K562 (cell line): ENCODE measurements around the gene EZH1. TPM values are rescaled to one million over a fixed set of nuclear protein-coding genes. Genes with fewer than 3 reads are reported as not detected.

Source experiments
- polyA plus RNA-seq, 8 experiments: library from polyadenylated mRNA; depleted of rRNA in 4 of 8; stranded (reverse) in 5 of 8; unstranded in 3 of 8; fragments of >200 nt; fragmentation: Nextera tagmentation in 2 of 8; fragmentation: Illumina TruSeq in 1 of 8; extraction: Ambion mirVana in 2 of 8; extraction: Trizol in 1 of 8; gene quantifications; 2 replicates each; pipeline versions ENCODE4 v1.2.1 to v1.2.3, GENCODE V29; 2011 to 2014; ENCODE audit warnings: inconsistent platforms in 1 of 8, missing spikeins in 1 of 8
- total RNA-seq, 7 experiments: library from RNA; depleted of rRNA in 6 of 7; stranded (reverse); fragments of >200 nt in 6 of 7; fragmentation: Illumina TruSeq in 2 of 7; extraction: Trizol in 2 of 7; gene quantifications; 2 replicates each; pipeline versions ENCODE4 v1.2.1 to v1.2.3, GENCODE V29; 2011 to 2021; ENCODE audit warnings: low replicate concordance in 1 of 7
- TF ChIP-seq, protein P1 (sequence below): fragments of 450-650 bp; IDR thresholded peaks from 2 replicates; pipeline ENCODE4 v1.6.1; 2016; ENCODE audit warnings: mild to moderate bottlenecking, moderate library complexity

The EZH1 gene
- total and polyA plus RNA-seq, 9 of the 15 experiments (the other 6 are each of a cell fraction or from before 2014, with no cell fraction given): 8.6 to 40.8 (median 22.9) TPM

DNA sequence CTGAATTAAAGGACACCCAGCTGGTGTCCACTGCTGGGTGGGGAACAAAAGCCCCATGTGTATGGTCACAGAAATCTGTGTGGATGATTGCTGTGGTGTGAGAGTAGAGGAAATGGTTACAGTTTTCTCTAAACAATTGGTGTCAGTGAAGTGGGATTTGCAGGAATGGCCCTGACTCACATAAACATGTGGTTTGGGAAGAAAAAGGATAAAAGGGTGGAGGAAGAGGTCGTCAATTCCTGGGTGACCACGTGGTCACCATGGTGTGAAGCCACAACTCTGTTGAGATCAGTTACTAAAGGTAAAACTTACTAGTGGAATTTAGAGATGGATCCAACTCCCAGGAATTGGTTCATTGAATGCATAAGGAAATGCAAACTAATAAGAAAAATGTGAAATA is 89.3 kb downstream of the EZH1 start (continued):
- TF ChIP-seq, protein P1, sequence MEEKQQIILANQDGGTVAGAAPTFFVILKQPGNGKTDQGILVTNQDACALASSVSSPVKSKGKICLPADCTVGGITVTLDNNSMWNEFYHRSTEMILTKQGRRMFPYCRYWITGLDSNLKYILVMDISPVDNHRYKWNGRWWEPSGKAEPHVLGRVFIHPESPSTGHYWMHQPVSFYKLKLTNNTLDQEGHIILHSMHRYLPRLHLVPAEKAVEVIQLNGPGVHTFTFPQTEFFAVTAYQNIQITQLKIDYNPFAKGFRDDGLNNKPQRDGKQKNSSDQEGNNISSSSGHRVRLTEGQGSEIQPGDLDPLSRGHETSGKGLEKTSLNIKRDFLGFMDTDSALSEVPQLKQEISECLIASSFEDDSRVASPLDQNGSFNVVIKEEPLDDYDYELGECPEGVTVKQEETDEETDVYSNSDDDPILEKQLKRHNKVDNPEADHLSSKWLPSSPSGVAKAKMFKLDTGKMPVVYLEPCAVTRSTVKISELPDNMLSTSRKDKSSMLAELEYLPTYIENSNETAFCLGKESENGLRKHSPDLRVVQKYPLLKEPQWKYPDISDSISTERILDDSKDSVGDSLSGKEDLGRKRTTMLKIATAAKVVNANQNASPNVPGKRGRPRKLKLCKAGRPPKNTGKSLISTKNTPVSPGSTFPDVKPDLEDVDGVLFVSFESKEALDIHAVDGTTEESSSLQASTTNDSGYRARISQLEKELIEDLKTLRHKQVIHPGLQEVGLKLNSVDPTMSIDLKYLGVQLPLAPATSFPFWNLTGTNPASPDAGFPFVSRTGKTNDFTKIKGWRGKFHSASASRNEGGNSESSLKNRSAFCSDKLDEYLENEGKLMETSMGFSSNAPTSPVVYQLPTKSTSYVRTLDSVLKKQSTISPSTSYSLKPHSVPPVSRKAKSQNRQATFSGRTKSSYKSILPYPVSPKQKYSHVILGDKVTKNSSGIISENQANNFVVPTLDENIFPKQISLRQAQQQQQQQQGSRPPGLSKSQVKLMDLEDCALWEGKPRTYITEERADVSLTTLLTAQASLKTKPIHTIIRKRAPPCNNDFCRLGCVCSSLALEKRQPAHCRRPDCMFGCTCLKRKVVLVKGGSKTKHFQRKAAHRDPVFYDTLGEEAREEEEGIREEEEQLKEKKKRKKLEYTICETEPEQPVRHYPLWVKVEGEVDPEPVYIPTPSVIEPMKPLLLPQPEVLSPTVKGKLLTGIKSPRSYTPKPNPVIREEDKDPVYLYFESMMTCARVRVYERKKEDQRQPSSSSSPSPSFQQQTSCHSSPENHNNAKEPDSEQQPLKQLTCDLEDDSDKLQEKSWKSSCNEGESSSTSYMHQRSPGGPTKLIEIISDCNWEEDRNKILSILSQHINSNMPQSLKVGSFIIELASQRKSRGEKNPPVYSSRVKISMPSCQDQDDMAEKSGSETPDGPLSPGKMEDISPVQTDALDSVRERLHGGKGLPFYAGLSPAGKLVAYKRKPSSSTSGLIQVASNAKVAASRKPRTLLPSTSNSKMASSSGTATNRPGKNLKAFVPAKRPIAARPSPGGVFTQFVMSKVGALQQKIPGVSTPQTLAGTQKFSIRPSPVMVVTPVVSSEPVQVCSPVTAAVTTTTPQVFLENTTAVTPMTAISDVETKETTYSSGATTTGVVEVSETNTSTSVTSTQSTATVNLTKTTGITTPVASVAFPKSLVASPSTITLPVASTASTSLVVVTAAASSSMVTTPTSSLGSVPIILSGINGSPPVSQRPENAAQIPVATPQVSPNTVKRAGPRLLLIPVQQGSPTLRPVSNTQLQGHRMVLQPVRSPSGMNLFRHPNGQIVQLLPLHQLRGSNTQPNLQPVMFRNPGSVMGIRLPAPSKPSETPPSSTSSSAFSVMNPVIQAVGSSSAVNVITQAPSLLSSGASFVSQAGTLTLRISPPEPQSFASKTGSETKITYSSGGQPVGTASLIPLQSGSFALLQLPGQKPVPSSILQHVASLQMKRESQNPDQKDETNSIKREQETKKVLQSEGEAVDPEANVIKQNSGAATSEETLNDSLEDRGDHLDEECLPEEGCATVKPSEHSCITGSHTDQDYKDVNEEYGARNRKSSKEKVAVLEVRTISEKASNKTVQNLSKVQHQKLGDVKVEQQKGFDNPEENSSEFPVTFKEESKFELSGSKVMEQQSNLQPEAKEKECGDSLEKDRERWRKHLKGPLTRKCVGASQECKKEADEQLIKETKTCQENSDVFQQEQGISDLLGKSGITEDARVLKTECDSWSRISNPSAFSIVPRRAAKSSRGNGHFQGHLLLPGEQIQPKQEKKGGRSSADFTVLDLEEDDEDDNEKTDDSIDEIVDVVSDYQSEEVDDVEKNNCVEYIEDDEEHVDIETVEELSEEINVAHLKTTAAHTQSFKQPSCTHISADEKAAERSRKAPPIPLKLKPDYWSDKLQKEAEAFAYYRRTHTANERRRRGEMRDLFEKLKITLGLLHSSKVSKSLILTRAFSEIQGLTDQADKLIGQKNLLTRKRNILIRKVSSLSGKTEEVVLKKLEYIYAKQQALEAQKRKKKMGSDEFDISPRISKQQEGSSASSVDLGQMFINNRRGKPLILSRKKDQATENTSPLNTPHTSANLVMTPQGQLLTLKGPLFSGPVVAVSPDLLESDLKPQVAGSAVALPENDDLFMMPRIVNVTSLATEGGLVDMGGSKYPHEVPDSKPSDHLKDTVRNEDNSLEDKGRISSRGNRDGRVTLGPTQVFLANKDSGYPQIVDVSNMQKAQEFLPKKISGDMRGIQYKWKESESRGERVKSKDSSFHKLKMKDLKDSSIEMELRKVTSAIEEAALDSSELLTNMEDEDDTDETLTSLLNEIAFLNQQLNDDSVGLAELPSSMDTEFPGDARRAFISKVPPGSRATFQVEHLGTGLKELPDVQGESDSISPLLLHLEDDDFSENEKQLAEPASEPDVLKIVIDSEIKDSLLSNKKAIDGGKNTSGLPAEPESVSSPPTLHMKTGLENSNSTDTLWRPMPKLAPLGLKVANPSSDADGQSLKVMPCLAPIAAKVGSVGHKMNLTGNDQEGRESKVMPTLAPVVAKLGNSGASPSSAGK: peak; percentile 80
